IMR-90 (cell line): Measurements from ENCODE around the gene PTPRN2.

Experiments
- CTCF ChIP-seq: conservative IDR thresholded peaks from 2 replicates; pipeline ENCODE4 v1.5.1; 2012; ENCODE audit warnings: mild to moderate bottlenecking, low read depth, low read length, improper control_type of control experiment
- POLR2A ChIP-seq: IDR thresholded peaks from 2 replicates; pipeline ENCODE4 v1.6.1; 2012; ENCODE audit warnings: mild to moderate bottlenecking, low read depth, low read length

GRCh38 chr7:157609932-157610640 lies 977.5 kb downstream of the PTPRN2 start:
- TF ChIP-seq CTCF (no peak), POLR2A (no peak)
